Type B pancreatic cell (in vitro differentiated cells): ENCODE data around the gene EPHB6. TPM values are rescaled to one million over a fixed set of nuclear protein-coding genes. Genes with fewer than 3 reads are reported as not detected.

Experiments used
- DNase-seq: peaks from one replicate; pipeline ENCODE4 v3.0.0; 2021; ENCODE audit warnings: mixed read lengths; ENCODE audit not compliant: unreplicated experiment; ENCODE audit errors: extremely low spot score
- H3K27ac Mint-ChIP-seq: 2 replicates; pipeline ENCODE4 v1.8.0; 2021; ENCODE audit warnings: mild to moderate bottlenecking, mixed read lengths
- H3K27me3 Mint-ChIP-seq: 2 replicates; pipeline ENCODE4 v1.8.0; 2021; ENCODE audit warnings: mixed read lengths
- H3K36me3 Mint-ChIP-seq: 2 replicates; pipeline ENCODE4 v1.8.0; 2021; ENCODE audit warnings: mixed read lengths
- H3K4me1 Mint-ChIP-seq: one replicate; pipeline ENCODE4 v1.8.0; 2021; ENCODE audit warnings: mixed read lengths; ENCODE audit not compliant: unreplicated experiment
- H3K4me3 Mint-ChIP-seq: 2 replicates; pipeline ENCODE4 v1.8.0; 2021; ENCODE audit warnings: mild to moderate bottlenecking, mixed read lengths
- H3K9me3 Mint-ChIP-seq: 2 replicates; pipeline ENCODE4 v1.8.0; 2021; ENCODE audit warnings: mixed read lengths
- CTCF ChIP-seq: fragments of 200-600 bp; sonication (generic); conservative IDR thresholded peaks from 2 replicates; pipeline ENCODE4 v1.5.0; 2021; ENCODE audit warnings: antibody characterized with exemption, mild to moderate bottlenecking
- total RNA-seq: library from RNA; stranded (reverse); gene quantifications from 2 replicates; pipeline ENCODE4 v1.2.1, GENCODE V29; 2021; ENCODE audit warnings: low replicate concordance

EPHB6 gene
- total RNA-seq, 1 donor from 2014 or later = 8.4 TPM

- H3K4me3 Mint-ChIP-seq = no peak overlapping the region
- H3K9me3 Mint-ChIP-seq = no peaks in the 10 kb centered on the region
- DNase-seq = no peak
- peaks cover 63% of the 10 kb centered on the region for H3K27me3 Mint-ChIP-seq
- H3K27ac Mint-ChIP-seq = peak overlapping the region; percentile 64
- TF ChIP-seq CTCF = no peak
- H3K36me3 Mint-ChIP-seq = no peaks in the 10 kb centered on the region
- no peaks in the 10 kb centered on the region for H3K4me1 Mint-ChIP-seq
Measured at GRCh38 chr7:142813226-142813625, 41.6 kb upstream of the EPHB6 start.

GRCh38 chr7:142813699-142814098 lies 41.2 kb upstream of the EPHB6 start:
- no peaks in the 10 kb centered on the region for H3K9me3 Mint-ChIP-seq
- H3K4me3 Mint-ChIP-seq = no peak overlapping the region
- DNase-seq = no peak
- H3K27ac Mint-ChIP-seq = peak overlapping the region; percentile 64
- TF ChIP-seq CTCF = no peak
- no peaks in the 10 kb centered on the region for H3K4me1 Mint-ChIP-seq
- H3K27me3 Mint-ChIP-seq = peaks cover 60% of the 10 kb centered on the region
- no peaks in the 10 kb centered on the region for H3K36me3 Mint-ChIP-seq

- no peak for DNase-seq
- Mint-ChIP-seq H3K4me3 (no peak overlapping the region), H3K27ac (no peak overlapping the region), H3K27me3 (peaks cover 58% of the 10 kb centered on the region), H3K4me1 (no peaks in the 10 kb centered on the region), H3K9me3 (no peaks in the 10 kb centered on the region), H3K36me3 (no peaks in the 10 kb centered on the region)
- TF ChIP-seq CTCF = no peak
Measured at GRCh38 chr7:142814451-142814850, 40.4 kb upstream of the EPHB6 start.

GRCh38 chr7:142815134-142815533 lies 39.7 kb upstream of the EPHB6 start:
- H3K4me1 Mint-ChIP-seq = no peaks in the 10 kb centered on the region
- H3K4me3 Mint-ChIP-seq = no peak overlapping the region
- no peaks in the 10 kb centered on the region for H3K9me3 Mint-ChIP-seq

GRCh38 chr7:142817506-142817905 lies 37.4 kb upstream of the EPHB6 start:
- Mint-ChIP-seq H3K27ac (no peak overlapping the region), H3K4me1 (no peaks in the 10 kb centered on the region), H3K4me3 (no peak overlapping the region), H3K9me3 (no peaks in the 10 kb centered on the region), H3K36me3 (no peaks in the 10 kb centered on the region), H3K27me3 (peaks cover 34% of the 10 kb centered on the region)
- no peak for DNase-seq
- no peak for TF ChIP-seq CTCF

More at GRCh38 chr7:142815134-142815533, 39.7 kb upstream of the EPHB6 start:
- no peak for TF ChIP-seq CTCF
- no peaks in the 10 kb centered on the region for H3K36me3 Mint-ChIP-seq
- no peak for DNase-seq
- H3K27ac Mint-ChIP-seq = no peak overlapping the region
- peaks cover 55% of the 10 kb centered on the region for H3K27me3 Mint-ChIP-seq

GRCh38 chr7:142819530-142819929 lies 35.3 kb upstream of the EPHB6 start:
- Mint-ChIP-seq H3K36me3 (no peaks in the 10 kb centered on the region), H3K4me1 (no peaks in the 10 kb centered on the region), H3K4me3 (no peak overlapping the region), H3K9me3 (no peaks in the 10 kb centered on the region), H3K27ac (no peak overlapping the region), H3K27me3 (peaks cover 18% of the 10 kb centered on the region)
- TF ChIP-seq CTCF = no peak
- DNase-seq = no peak
